Jurkat, Clone E6-1 (cell line): ENCODE results near the gene ATXN3L.
"Not testable (repeated sequence)": the region's sequence is repeated elsewhere in the genome, so short reads cannot be mapped to it uniquely, and the experiment has no call there.

ENCODE experiments used
- DNase-seq: peaks from one replicate; pipeline ENCODE4 v3.0.0-alpha.2; 2011; ENCODE audit warnings: low read depth, low spot score
- H3K4me3 ChIP-seq: 2 replicates; pipeline ENCODE4 v1.5.1; 2011; ENCODE audit warnings: mild to moderate bottlenecking, low read length, control low read depth, moderate library complexity

Gene ATXN3L

DNA sequence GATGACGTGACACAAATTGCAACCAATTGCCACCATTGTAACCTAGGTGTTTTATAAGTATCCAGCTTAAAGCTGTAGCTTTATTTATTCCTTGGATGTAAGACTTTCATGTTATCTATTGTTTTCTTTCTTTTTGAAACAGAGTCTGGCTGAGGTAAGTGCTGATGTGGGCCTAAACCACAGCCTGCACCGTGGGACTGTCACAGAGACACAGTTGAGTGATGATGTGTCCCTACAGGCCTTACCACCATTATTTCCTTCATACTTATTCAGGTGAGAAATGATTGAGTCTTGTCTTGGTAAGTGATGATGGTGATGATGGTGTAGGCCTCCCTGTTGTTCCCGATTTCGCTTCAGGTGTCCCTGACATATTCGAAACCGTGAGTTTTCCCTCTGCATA, 8.3 kb downstream of the ATXN3L start:
- no peak for DNase-seq
- H3K4me3 ChIP-seq: no peak overlapping the region

DNA sequence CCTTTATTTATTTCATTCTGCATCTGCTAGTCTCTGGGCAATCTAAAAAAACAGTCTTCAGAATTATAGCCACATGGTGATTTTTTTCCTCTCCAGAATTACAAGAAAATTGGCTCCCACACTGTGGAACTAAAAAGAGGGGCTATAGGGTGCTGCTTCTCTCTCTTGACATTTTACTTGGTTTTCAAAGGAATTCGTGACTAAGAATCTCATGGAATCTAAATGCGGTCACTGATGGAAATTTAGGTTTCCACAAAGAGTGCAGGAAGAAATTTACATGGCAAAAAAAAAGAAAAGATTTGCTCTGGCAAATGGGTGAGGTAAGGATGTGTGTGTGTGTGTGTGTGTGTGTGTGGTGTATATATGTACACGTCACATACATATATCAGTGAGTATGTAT, 10.2 kb downstream of the ATXN3L start:
- H3K4me3 ChIP-seq: no peak overlapping the region
- DNase-seq: no peak

DNA sequence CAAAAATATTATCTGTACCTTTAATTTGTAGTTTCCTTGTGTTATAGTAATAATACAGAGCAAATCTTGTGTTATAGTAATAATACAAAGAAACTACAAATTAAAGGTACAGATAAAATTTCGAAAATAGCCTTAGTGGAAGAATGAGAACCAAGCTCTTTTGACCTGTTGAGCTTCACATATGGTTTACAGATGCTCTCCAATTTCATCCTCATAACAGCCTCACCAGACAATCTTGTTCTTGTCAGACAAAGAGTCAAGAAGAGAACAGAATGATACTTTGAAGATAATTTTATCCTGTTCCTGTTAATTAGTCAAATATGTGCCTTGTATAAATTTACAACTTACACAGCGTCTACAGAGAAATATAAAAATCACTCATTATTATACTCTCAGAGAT, 12.8 kb downstream of the ATXN3L start:
- no peak for DNase-seq
- no peak overlapping the region for H3K4me3 ChIP-seq

DNA sequence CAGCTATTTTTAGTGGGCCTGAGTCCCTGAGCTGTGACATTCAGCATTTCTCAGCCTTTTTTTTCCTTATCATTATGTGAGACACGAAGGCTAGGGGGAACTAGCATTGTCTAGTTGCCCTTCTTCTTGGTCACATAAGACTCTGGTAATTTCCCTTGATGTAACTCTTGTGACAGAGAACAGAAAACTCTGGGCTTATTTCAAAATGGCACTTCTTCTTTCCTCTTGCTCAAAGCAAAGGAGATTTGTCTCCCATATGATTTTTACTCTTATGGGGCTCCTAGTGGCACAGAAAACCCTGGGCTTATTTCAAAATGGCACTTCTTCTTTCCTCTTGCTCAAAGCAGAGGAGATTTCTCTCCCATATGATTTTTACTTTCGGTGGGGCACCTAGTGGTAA, 14.7 kb downstream of the ATXN3L start:
- no peak overlapping the region for H3K4me3 ChIP-seq
- no peak for DNase-seq

DNA sequence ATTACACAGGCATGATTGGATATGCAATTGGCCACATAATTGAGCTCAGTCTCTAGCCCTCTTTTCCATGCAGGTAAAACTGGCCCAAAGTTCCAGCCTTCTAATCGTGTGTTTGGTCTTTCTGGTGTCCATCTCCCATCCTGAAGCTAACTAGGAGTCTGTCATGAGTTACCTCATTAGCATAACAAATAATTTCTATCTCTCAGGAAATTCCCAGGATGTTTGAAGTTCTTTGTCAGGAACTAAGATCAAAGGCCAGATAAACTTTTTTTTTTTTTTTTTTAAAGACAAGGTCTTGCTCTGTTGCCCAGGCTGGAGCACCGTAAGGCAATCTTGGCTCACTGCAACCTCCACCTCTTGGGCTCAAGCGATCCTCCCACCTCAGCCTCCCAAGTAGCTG, 15.8 kb downstream of the ATXN3L start:
- no peak overlapping the region for H3K4me3 ChIP-seq
- DNase-seq: no peak

DNA sequence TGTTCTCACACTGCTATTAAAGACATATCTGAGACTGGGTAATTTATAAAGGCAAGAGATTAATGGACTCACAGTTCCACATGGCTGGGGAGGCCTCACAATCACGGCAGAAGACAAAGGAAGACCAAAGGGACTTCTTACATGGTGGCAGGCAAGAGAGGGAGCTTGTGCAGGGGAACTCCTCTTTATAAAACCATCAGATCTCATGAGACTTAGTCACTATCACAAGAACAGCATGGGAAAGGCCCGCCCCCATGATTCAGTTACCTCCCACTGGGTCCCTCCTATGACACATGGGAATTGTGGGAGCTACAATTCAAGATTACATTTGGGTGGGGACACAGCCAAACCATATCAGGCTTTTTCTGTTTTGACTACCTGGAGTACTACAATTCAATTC, 16.6 kb downstream of the ATXN3L start:
- DNase-seq, H3K4me3 ChIP-seq: not testable (repeated sequence)

DNA sequence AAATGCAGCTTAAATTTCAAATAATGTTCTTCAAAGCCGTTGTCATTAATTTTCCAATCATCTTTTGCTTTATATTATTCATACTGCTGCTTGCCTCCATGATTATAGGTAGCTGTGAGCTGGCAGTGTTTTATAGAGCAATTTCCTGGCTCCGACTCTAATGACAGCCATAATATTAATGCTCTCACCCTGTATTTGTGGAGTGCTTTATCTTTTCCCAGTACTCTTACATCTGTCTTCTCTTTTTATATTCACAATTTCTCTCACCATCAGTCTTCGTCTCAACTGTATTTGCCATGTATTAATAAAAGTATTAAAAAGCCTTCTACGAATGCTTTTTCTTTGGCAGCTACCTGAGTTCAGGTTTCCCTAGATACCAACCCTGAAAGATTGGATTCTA, 21.0 kb downstream of the ATXN3L start:
- DNase-seq: no peak
- H3K4me3 ChIP-seq: no peak overlapping the region

DNA sequence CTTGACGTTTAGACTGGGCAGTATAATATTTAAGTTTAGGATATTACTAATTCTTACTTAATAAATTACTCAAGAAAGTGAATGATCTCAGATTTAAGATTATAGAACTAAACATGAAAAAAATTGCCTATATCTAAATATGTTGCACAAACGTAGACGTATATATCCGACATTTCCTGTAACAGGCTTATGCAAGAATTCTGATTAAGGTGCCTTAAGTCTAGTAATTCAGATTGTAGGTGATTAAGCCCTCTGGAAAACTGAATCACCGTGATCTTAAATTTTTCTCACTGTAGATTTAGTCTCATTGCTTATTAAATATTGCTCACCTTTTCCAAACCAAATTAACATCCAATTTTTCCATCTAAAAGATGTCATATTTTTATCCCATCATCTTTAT, 24.0 kb downstream of the ATXN3L start:
- no peak overlapping the region for H3K4me3 ChIP-seq
- no peak for DNase-seq

DNA sequence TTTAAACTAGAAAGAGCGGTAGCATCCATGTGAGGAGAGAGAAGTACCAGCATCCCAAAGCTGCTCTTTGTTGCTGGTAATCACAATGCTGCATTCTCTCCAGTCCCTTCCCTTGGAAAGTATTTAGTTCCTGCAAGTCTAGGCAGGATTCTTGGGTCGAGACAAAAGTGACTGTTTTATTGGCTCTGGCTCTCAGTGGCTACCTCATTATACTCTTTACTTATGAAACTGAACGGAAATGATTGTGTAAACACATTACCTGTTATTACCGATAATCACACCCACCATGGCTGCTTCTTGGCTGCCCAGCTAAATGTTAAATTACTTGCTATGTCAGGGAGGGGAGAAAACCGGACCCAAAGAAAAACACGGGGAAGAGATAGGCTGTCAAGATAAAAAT, 26.2 kb downstream of the ATXN3L start:
- no peak for DNase-seq
- no peak overlapping the region for H3K4me3 ChIP-seq

DNA sequence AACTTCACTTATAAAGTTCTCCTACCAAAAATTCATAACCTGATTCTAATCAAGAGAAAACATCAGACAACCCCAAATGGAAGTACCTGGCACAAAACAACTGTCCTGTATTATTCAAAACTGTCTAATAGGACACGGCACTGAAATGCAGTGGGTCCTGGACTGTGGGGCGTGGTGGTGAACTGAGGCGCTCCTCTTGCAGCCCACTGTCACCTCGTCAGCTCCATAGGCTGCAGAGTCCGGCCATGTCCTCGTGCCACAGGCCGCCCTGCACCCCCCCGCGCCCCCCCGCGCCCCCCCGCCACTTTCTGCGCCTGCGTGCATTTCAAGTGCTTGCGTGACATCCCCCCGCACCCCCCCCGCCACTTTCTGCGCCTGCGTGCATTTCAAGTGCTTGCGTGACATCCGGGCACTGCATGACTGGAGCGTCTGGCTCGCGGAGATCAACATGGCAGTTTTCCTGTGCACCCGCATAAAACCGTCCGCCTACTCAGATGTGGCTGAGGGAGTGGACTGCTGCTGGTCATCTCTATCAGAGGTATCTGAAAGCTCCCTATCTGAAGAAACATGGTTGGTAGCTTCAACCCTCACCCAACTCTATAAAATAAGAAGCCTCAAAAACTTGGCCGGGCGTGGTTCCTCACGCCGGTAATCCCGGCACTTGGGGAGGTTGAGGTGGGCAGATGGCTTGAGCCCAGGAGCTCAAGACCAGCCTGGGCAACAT, 28.8 kb downstream of the ATXN3L start:
- DNase-seq: no peak
- no peak overlapping the region for H3K4me3 ChIP-seq

DNA sequence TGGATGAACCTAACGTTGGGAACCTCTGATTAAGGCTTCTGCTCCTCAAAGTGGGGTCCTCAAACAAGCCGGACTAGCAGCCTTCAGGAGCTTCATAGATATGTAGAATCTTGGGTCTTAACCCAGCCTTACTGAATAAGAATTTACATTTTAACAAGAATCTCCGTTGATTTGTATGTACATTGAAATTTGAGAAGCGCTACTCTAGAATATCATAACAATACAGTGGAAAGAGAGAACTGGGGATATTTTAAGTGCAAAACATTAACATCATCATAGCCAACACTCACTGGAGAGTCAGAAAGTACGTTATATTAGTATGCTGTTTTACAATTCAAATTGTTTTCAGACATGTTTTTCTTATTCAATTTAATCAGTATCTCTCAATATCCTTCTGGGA, 31.2 kb downstream of the ATXN3L start:
- H3K4me3 ChIP-seq: no peak overlapping the region
- no peak for DNase-seq

DNA sequence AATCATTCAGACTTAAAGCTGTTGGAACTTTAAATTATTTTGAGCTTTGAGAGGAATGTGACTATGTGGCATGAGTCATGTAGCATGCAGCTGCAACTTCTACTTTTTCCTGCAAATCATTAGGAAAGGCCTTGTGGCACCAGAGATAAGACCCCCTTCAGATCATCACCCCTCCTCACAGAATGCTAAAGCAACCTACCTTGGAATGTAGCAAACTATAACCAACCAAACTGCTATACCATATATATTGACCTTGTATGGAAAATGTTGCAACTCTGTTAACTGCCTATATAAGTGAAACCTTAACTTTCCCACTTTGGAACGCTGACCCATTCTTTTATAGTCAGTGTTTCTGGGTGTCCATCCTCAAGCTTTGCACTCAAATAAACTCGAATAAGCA, 32.0 kb downstream of the ATXN3L start:
- no peak for DNase-seq
- H3K4me3 ChIP-seq: no peak overlapping the region

DNA sequence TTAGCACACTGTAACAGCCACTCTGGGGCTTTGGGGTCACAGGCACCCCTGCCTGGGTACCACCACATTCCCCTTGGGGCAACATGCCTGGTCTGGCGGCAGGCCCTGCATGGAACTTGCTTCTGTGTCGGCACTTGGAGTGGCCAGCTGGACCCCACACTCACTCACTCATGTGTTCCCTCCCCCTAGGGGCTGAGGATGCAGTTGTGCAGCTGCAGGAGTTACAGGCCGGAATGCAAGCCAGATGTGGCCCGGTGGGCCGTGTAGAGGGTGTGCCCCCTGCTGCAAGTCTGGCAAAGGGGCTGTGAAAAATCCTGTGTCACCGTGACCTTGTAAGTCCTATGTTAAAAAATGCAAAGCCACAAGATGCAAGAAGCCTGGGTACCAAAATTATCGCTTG, 34.2 kb downstream of the ATXN3L start:
- no peak for DNase-seq
- H3K4me3 ChIP-seq: no peak overlapping the region

DNA sequence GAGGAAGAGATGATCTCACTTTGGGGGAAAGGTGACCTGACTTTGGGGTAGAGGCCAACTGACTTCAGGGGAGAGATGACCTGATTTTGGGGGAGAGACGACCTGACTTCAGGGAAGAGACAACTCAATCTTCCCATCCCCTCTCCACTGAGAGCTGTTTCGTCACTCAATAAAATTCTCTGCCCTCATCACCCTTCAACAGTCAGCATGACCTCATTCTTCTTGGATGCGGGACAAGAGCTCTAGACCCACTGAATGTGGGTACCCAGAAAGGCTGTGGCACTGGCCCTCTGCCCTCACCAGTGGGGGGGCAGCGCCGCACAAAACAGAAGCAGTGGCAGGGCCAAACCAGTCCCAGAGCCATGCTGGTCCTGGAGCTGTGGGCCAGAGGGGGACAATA, 34.6 kb downstream of the ATXN3L start:
- DNase-seq: no peak
- no peak overlapping the region for H3K4me3 ChIP-seq

DNA sequence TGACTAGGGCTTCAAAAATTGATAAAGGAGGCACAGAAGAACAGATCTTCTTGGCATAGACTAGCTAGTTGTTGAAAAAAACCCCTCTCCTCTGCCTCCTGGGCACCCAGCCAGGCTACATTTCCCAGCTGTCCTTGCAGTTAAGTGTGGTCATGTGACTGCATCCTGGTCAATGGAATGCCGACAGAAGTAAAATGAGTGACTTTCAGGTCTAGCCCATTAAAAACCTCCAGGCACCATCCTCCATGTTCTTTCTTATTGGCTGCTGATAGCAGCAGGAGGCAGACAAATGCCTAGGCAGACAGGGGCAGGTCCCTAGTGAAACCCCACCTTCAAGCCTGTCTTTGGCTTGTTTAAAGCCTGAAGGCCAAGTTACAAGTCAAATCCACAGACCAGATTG, 35.3 kb downstream of the ATXN3L start:
- no peak for DNase-seq
- H3K4me3 ChIP-seq: no peak overlapping the region

DNA sequence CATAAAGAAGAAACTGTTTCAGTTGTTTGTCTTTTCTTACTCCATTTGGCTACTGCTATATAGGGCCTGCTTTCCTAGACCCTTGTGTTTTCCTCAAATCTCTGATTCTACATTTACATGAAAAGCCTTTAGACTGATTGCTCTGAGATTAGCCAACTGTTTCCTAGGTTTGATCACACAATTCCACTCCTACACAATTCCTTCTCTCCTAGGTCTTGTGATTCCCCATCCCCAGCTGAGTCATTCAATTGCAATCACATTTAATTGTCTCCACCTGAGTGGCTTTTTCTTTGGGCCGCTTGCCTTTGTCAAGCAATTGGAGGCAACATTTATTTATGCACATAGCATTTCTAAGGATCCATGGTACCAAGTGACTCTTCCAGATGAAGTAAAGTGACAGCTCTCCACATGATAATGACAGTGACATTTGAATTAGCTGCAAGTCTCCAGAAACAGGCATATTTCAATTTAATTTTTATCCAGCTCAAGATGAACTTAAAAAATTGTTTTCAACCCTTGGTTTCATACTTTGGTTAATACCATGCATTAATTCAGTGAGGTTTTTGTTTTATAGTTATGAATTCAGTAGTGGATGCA, 35.8 kb downstream of the ATXN3L start:
- no peak for DNase-seq
- no peak overlapping the region for H3K4me3 ChIP-seq

DNA sequence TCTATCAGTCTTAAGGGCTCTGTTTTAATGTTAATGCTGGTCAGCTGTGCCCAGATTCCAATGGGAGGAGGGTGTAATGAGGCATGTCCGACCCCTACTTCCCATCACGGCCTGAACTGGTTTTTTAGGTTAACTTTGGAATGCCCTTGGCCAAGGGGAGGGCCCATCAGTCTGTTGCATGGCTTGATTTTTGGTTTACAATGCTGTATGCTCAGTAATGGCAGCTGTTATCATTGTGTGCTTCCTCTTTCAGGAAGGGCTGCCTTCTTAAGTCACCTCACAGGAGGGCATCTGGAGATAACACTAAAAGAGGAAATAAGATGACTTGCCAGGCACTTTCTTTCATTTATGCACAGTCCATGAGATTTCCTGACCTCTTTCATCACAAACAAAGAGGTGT, 36.3 kb downstream of the ATXN3L start:
- DNase-seq: peak; percentile 23
- H3K4me3 ChIP-seq: no peak overlapping the region

DNA sequence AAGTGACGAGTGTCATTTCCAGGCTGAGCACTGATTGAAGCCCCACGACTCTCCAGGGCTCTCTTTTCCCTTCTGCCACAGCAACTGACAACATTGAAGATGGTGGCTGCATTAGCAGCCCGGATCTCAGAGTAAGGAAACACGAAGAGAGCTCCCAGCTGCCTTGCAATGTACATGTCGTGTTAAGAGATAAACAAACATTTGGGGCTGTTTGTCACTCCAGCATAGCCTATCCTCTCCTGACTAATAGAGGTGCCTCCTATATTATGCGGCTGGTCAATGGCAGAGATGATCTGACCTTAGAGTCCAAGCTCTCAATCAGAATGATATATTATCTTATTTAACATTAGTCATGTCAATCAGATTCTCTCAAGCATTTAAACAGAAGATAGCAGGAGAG, 38.6 kb downstream of the ATXN3L start:
- no peak for DNase-seq
- H3K4me3 ChIP-seq: no peak overlapping the region

DNA sequence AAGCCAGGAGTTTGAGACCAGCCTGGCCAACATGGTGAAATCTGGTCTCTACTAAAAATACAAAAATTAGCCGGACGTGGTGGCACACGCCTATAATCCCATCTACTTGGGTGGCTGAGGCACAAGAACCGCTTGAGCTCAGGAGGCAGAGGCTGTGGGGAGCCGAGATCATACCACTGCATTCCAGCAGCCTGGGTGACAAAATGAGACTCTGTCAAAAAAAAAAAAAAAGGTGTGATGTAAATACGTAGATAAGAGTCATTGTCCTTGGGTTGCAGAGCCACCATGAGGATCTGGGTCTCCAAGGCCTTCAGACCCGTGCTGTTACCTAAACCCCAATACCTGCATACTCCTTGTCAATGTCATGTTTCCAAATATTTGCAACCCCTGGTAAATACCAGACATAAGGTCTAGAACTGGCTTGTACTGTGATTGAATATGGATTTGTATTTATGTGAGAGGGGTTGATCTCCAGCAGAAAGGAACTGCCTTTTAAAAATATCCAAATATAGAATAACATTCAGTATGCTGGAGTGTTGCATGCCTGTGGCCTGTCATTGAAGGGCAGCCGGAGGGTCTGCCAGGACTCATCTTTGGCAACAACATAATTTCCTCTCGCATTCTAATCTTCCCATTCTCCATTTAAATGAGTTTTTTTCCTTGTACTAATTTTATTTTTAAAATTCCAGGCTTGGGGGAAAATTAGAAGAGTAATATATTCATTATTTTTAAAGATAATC, 40.4 kb downstream of the ATXN3L start:
- no peak overlapping the region for H3K4me3 ChIP-seq
- no peak for DNase-seq

DNA sequence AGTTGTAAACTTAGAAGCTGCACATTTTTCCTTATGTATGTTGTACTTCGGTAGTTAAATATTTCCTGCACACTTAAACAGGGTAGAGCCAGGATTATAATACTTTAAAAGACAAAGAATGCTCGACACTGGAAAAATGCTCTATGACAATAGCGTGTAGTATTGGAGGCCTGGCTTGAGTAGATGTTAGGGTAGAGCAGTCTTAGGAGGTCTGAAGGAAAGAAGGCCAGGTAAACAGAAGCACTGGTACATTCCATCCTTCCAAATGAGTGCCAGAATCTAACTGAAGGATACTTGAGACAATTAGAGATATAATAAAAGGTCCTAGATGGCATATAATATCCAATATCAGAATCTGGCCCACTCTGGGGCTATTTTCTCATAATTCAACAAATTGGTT, 42.3 kb downstream of the ATXN3L start:
- no peak overlapping the region for H3K4me3 ChIP-seq
- no peak for DNase-seq

DNA sequence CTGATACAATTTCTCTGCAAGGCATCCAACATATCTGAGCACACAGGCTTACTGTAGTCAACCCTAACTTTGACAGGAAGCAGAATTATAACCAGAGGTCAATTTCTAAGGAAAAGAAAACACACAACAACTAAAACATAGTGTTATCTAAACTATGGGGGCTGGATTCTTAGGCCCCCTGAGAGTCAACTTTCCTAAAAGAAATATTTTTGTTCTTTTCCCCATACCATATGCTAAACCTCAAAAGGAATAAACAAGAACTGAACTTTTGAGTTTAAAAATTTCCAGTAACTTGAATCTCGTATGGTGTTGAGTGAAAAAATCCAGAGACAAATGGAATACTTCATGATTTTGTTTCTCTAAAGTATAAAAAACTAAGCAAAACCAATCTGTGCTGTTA, 42.9 kb downstream of the ATXN3L start:
- DNase-seq: no peak
- no peak overlapping the region for H3K4me3 ChIP-seq
